Right lobe of liver (tissue), 6 donors: ENCODE data around the gene HBP1. TPM values are rescaled to one million over a fixed set of nuclear protein-coding genes. Genes with fewer than 3 reads are reported as not detected.

Experiments
- ATAC-seq, 4 donors: fragments of 200-7000 bp; cut with Tn5 transposase; one replicate each; pipeline ENCODE4 v1.9.1; 2020; ENCODE audit warnings: mild to moderate bottlenecking in 4 of 4, moderate library complexity in 4 of 4
- DNase-seq, 3 donors: peaks; one replicate each; pipeline ENCODE4 v3.0.0-alpha.2; 2020
- H3K27ac ChIP-seq, 3 donors: fragments of 200-600 bp; one replicate each; pipeline ENCODE4 v1.8.0; 2022
- H3K27me3 ChIP-seq, 2 donors: fragments of 200-600 bp; one replicate each; pipeline ENCODE4 v1.8.0; 2022
- H3K36me3 ChIP-seq, 4 donors: fragments of 200-600 bp; sonication (generic) in 1 of 4; one replicate each; pipeline versions ENCODE4 v1.5.1 to v1.8.0; 2017 to 2022; ENCODE audit warnings: control low read depth in 1 of 4
- H3K4me1 ChIP-seq, 4 donors: fragments of 200-600 bp; sonication (generic) in 1 of 4; one replicate each; pipeline versions ENCODE4 v1.5.1 to v1.8.0; 2017 to 2022; ENCODE audit warnings: control low read depth in 1 of 4
- H3K4me3 ChIP-seq, 3 donors: fragments of 200-600 bp; one replicate each; pipeline ENCODE4 v1.8.0; 2022
- H3K9me3 ChIP-seq, 4 donors: fragments of 200-600 bp; sonication (generic) in 1 of 4; one replicate each; pipeline versions ENCODE4 v1.5.1 to v1.8.0; 2017 to 2022; ENCODE audit warnings: control low read depth in 1 of 4
- CTCF ChIP-seq, 4 donors: fragments of 200-600 bp in 3 of 4; fragments of 450-650 bp in 1 of 4; IDR thresholded peaks; one replicate each; pipeline versions ENCODE4 v1.5.1 to v1.8.0; 2016 to 2022; ENCODE audit warnings: antibody characterized with exemption in 4 of 4, mild to moderate bottlenecking in 2 of 4
- POLR2A ChIP-seq: fragments of 450-650 bp; IDR thresholded peaks from one replicate; pipeline ENCODE4 v1.6.1; 2017; ENCODE audit warnings: antibody characterized with exemption, mild to moderate bottlenecking
- WGBS: methylation state at CpG from one replicate; pipeline ENCODE4 v1.1.6; 2018; ENCODE audit warnings: low coverage, low lambda C conversion rate; ENCODE audit not compliant: insufficient coverage; ENCODE audit errors: missing lambda C conversion rate; 5-methylcytosine and 5-hydroxymethylcytosine counted together
- intact Hi-C, 2 donors: fragments of 100-400 bp; cut with DNase I; formaldehyde crosslinking; loops; one replicate each; pipeline versions ENCODE4 v1.11.2 to v1.14.1; 2022
- total RNA-seq, 6 experiments: library from RNA; depleted of rRNA in 2 of 6; stranded (reverse); fragments of >200 nt in 2 of 6; fragmentation: NEBNext Ultra II Directional in 3 of 6; extraction: Animal tissue kit (Norgen Biotek cat#: 25700) in 3 of 6; gene quantifications; one replicate each; pipeline versions ENCODE4 v1.1.0 to v1.2.4, GENCODE V29; 2016 to 2023
- donor health status: DM: no; HTN: yes; CAD: no.
- donor health status: DM: no; HTN: no; CAD: no.
- donor health status: DM: no; HTN: no; CAD: no.
- donor health status: DM: no; HTN: yes; CAD: no.
- donor health status: DM: no; HTN: yes; CAD: no.

Gene HBP1
- total RNA-seq, 6 experiments from 2014 or later, result 30.2 to 50.0 (median 36.9) TPM

GRCh38 chr7:107125475-107125874, 43.3 kb upstream of the HBP1 start:
- WGBS, result 72% methylated on average over 5 of the region's 5 CpGs
- no peak for DNase-seq
- intact Hi-C loops, result no loop called here
- TF ChIP-seq POLR2A (no peak), CTCF (IDR thresholded peaks at IDR 0.05) (no peak)
- H3K27me3 ChIP-seq, result no peaks in the 10 kb centered on the region
- H3K36me3 ChIP-seq, result no peaks in the 10 kb centered on the region
- H3K9me3 ChIP-seq, result no peaks in the 10 kb centered on the region
- H3K4me3 ChIP-seq, result no peak overlapping the region
- H3K4me1 ChIP-seq, result peaks cover 0 to 6% (median 0%) of the 10 kb centered on the region in 4 donors
- ATAC-seq, result no peak
- no peak overlapping the region for H3K27ac ChIP-seq

- WGBS, result 87% methylated on average over 2 of the region's 2 CpGs
- ATAC-seq (no peak), DNase-seq (no peak)
- no peak overlapping the region for H3K27ac ChIP-seq
- H3K4me3 ChIP-seq, result no peak overlapping the region
- H3K27me3 ChIP-seq, result no peaks in the 10 kb centered on the region
- TF ChIP-seq POLR2A, result no peak
- TF ChIP-seq CTCF (IDR thresholded peaks at IDR 0.05), result no peak
- H3K36me3 ChIP-seq, result no peaks in the 10 kb centered on the region
- H3K4me1 ChIP-seq, result no peaks in the 10 kb centered on the region
- intact Hi-C loops, result no loop called here
- H3K9me3 ChIP-seq, result no peaks in the 10 kb centered on the region
These were observed 40.6 kb upstream of the HBP1 start for GRCh38 chr7:107128217-107128616.

GRCh38 chr7:107128748-107129147, 40.1 kb upstream of the HBP1 start:
- no peak overlapping the region for H3K27ac ChIP-seq
- TF ChIP-seq CTCF (IDR thresholded peaks at IDR 0.05) (no peak), POLR2A (no peak)
- H3K4me1 ChIP-seq, result no peaks in the 10 kb centered on the region
- no peak overlapping the region for H3K4me3 ChIP-seq
- no peaks in the 10 kb centered on the region for H3K27me3 ChIP-seq
- no peaks in the 10 kb centered on the region for H3K36me3 ChIP-seq
- DNase-seq (no peak), ATAC-seq (no peak)
- 83% methylated on average over 3 of the region's 3 CpGs for WGBS
- H3K9me3 ChIP-seq, result no peaks in the 10 kb centered on the region
- intact Hi-C loops, result no loop called here

GRCh38 chr7:107130487-107131220, 38.1 kb upstream of the HBP1 start:
- 37% methylated on average over 5 of the region's 6 CpGs for WGBS
- H3K4me1 ChIP-seq, result no peaks in the 10 kb centered on the region
- peak in 1 of 4 donors; percentile 6 for TF ChIP-seq CTCF (IDR thresholded peaks at IDR 0.05)
- TF ChIP-seq POLR2A, result no peak
- intact Hi-C loops, result no loop called here
- DNase-seq (no peak), ATAC-seq (peak in 1 of 4 donors; percentile 27)
- H3K9me3 ChIP-seq, result no peaks in the 10 kb centered on the region
- H3K27ac ChIP-seq, result no peak overlapping the region
- no peak overlapping the region for H3K4me3 ChIP-seq
- H3K27me3 ChIP-seq, result no peaks in the 10 kb centered on the region
- no peaks in the 10 kb centered on the region for H3K36me3 ChIP-seq
